KOPT-K1 (cell line): ENCODE results near the gene CBY3.
"Not testable (repeated sequence)": the region's sequence is repeated elsewhere in the genome, so short reads cannot be mapped to it uniquely, and the experiment has no call there.

Source experiments
- H3K27ac ChIP-seq: fragments of 200-600 bp; sonication (generic); 2 replicates; pipeline ENCODE4 v1.5.1; 2016; ENCODE audit warnings: antibody characterized with exemption, mild to moderate bottlenecking, low read depth, low read length; ENCODE audit not compliant: poor library complexity, severe bottlenecking
- H3K36me3 ChIP-seq: fragments of 200-600 bp; sonication (generic); 2 replicates; pipeline ENCODE4 v1.5.1; 2017; ENCODE audit warnings: antibody characterized with exemption, mild to moderate bottlenecking, low read length, moderate library complexity; ENCODE audit not compliant: insufficient read depth
- H3K9me3 ChIP-seq: fragments of 200-600 bp; sonication (generic); 2 replicates; pipeline ENCODE4 v1.5.1; 2017; ENCODE audit warnings: antibody characterized with exemption, low read length, mild to moderate bottlenecking; ENCODE audit not compliant: insufficient read depth, poor library complexity, severe bottlenecking

CBY3 gene

DNA sequence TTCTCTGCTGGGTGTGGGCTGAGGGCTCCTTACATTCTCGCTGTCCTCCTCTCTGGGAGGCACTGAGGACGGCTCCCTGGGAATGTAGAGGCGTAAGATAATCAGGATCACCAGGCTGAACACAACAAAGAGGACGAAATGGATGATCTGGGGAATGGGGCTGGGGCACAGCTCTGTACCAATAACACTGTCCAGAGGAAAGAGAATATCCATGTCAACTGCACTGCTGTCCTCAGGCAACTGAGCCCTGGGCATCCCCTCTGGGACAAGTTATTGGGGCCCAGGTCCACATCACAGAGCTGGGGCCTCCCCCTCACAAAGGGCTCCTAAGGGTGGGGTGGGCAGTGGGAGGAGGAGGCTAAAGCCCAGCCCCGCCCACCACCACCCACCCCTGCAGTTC, 36.1 kb downstream of the CBY3 start:
- not testable (repeated sequence) for H3K27ac ChIP-seq, H3K9me3 ChIP-seq, H3K36me3 ChIP-seq

DNA sequence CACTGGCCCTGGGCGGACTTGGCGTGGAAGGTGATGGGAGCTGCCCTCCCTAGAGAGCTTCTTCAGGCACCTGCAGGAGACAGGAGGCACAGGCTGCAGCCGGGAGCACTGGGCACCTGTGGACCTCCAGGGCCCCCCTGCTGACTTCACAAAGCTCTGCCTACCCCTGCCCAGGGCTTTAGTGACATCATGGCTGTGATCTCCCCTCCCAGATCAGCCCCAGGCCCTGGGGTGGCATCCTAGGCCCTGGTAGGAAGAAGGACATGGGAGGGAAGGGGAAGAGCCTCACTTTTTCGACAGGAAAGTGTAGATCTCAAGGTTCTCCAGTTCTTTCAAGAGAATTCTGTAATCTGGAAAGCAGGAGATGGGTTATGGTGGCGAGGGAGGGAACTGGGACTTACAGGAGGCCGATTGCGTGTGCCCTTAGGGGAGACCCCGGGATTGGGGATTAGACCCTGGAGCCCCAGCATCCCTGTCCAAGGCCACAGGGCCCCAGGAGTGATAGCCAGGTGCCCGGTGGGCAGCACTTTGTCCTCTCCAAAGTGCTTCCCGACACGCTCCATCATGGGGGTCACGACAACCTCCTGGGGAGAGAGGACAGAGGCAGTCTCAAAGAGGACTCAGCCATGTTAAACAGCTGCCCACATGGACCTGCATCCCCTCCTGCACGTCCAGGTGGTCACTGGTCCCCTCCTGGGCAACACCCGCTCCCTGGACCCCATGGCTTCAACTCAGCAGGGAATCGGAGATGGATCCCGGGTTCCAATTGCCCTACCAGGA, 37.5 kb downstream of the CBY3 start:
- H3K36me3 ChIP-seq, H3K27ac ChIP-seq, H3K9me3 ChIP-seq: not testable (repeated sequence)

DNA sequence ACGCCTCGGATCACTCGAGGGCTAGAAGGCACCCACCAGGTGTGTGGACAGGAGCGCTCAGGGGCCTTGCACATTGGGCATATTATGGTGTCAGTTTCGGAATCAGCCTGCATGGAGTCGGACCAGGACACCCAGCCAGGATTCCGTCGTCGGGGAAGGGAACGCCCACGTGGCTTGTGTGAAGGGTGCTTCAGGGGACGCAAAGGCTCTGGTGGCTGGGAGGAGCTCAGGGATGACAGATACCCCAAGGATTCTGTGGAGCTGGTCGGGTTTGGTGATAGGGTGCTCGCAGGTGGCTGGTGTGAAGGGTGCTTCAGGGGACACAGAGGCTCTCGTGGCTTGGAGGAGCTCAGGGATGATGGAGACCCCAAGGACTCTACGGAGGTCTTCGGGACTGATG, 38.2 kb downstream of the CBY3 start:
- H3K36me3 ChIP-seq, H3K9me3 ChIP-seq, H3K27ac ChIP-seq: not testable (repeated sequence)

DNA sequence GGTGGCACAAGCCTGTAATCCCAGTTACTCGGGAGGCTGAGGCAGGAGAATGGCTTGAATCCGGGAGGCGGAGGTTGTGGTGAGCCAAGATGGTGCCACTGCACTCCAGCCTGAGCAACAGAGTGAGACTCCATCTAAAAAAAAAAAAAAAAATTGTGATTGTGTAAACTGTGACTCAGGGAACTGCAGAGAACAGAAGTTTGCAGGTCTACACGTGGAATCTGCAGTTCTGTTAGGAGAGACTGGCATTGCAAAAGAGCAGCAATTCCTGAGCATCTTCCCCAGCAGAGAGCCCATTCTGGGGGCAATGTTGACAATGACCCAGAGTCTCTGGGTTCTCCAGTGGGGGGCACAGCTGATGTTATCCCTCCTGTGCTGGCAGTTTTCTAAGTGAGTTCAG, 39.1 kb downstream of the CBY3 start:
- not testable (repeated sequence) for H3K36me3 ChIP-seq, H3K27ac ChIP-seq, H3K9me3 ChIP-seq

DNA sequence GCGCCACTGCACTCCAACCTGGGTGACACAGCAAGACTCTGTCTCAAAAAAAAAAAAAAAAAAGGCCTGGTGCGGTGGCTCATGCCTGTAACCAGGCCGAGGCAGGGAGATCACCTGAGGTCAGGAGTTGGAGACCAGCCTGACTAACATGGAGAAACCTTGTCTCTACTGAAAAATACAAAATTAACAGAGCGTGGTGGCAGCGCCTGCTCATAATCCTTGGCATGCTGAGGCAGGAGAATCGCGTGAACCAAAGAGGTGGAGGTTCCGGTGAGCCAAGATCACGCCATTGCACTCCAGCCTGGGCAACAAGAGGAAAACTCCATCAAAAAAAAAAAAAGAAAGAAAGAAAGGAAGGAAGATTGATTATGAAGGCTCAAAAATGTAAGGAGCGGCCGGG, 41.5 kb downstream of the CBY3 start:
- H3K27ac ChIP-seq, H3K36me3 ChIP-seq, H3K9me3 ChIP-seq: not testable (repeated sequence)

DNA sequence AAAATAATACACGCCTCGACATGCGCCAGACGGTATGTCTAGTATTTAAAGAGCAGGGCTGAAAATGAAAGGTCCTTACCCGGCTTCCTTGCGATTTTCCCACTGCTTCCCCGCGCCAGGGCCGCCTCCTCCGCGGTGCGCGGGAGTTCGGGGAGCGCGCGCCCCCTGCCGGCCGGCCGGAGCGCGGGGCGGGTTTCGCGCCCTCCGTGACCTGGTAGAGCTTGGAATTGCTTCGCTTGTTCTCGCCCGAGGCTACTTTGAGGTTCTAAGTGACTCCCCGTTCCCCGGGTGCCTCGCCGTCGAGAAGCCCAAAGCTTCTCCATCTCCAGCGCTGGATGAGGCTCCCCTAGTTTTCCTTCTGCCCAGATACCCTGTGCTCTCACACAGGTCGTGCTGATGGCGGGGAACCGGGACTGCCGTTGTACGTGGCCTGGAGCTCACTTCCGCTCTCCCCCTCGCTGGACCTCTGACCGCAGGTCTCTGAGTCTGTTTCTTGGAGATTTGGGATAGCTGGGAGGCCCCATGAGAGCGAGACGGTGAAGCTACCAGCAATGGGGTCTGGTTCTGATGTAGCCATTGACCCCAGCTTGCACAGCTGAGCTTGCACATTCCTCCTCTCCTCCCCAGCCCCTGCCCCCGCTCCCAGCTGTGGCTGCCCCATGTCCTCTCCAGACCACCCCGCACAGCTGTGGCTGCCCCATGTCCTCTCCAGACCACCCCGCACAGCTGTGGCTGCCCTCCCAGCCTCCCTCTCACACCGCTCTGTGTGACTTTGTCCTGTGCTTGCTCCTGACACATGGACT, 46.3 kb downstream of the CBY3 start:
- H3K36me3 ChIP-seq, H3K9me3 ChIP-seq, H3K27ac ChIP-seq: not testable (repeated sequence)

DNA sequence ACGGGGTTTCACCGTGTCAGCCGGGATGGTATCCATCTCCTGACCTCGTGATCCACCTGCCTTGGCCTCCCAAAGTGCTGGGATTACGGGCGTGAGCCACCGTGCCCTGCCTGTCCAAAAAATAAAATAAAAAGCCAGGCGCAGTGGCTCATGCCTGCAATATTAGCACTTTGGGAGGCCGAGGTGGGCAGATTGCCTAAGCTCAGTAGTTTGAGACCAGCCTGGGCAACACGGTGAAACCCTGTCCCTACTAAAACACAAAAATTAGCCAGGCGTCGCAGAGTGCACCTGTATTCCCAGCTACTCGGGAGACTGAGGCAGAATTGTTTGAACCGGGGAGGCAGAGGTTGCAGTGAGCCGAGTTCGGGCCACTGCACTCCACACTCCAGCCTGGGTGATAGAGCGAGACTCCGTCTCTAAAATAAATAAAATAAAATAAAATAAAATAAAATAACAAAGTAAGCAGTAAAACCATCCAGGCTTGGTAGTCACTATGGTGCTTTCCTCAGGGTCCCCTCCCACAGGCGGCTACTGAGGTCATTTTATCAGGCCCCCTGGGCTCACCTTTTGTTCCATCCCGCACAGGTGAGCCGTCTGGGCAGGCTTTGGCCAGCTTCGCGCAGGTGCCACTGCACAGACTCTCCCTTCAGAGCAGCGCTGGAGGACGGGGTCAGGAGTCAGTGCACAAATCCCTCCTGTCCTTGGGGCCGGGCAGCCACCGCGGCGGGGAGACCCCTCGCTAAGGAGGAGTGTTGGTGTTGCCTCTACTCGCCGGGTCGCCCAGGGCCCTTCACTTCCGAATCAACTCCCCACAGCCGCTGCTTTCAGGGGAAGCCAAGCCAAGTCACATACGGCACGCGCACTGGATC, 47.1 kb downstream of the CBY3 start:
- H3K36me3 ChIP-seq, H3K9me3 ChIP-seq, H3K27ac ChIP-seq: not testable (repeated sequence)
